Measurements from ENCODE around the gene GRID1.
"Not testable (repeated sequence)": the region's sequence is repeated elsewhere in the genome, so short reads cannot be mapped to it uniquely, and the experiment has no call there.

The GRID1 gene

GRCh38 chr10:85735997-85736396 lies 630.6 kb downstream of the GRID1 start:
- Histone ChIP-seq H3K9me3 (ENCODE audit: insufficient read depth, low read length) (no peaks in the 10 kb centered on the region), H3K27me3 (ENCODE audit: insufficient read depth, insufficient read length) (no peaks in the 10 kb centered on the region), H3K4me1 (ENCODE audit: insufficient read depth, insufficient read length) (no peaks in the 10 kb centered on the region), H3K36me3 (ENCODE audit: insufficient read depth, insufficient read length, low read length) (no peaks in the 10 kb centered on the region), H3K9ac (ENCODE audit: insufficient read length, low read depth) (no peak overlapping the region), H3K4me3 (ENCODE audit: insufficient read length, low read depth) (no peak overlapping the region)
- TF ChIP-seq SUZ12 (IDR thresholded peaks at IDR 0.05; ENCODE audit: extremely low read depth, insufficient read depth, insufficient read length) (no peak), ZNF274 (IDR thresholded peaks at IDR 0.05; ENCODE audit: low read depth, low read length) (no peak), YY1 (IDR thresholded peaks at IDR 0.05; ENCODE audit: insufficient read depth, insufficient read length) (no peak)
- DNase-seq (ENCODE audit: low read depth, low spot score), result no peak

GRCh38 chr10:85734791-85735190 lies 631.8 kb downstream of the GRID1 start:
- Histone ChIP-seq H3K4me1 (ENCODE audit: insufficient read depth, insufficient read length) (no peaks in the 10 kb centered on the region), H3K9ac (ENCODE audit: insufficient read length, low read depth) (no peak overlapping the region), H3K9me3 (ENCODE audit: insufficient read depth, low read length) (no peaks in the 10 kb centered on the region), H3K36me3 (ENCODE audit: insufficient read depth, insufficient read length, low read length) (no peaks in the 10 kb centered on the region), H3K4me3 (ENCODE audit: insufficient read length, low read depth) (no peak overlapping the region), H3K27me3 (ENCODE audit: insufficient read depth, insufficient read length) (no peaks in the 10 kb centered on the region)
- no peak for TF ChIP-seq ZNF274 (IDR thresholded peaks at IDR 0.05; ENCODE audit: low read depth, low read length)
- TF ChIP-seq SUZ12 (IDR thresholded peaks at IDR 0.05; ENCODE audit: extremely low read depth, insufficient read depth, insufficient read length), result no peak
- no peak for TF ChIP-seq YY1 (IDR thresholded peaks at IDR 0.05; ENCODE audit: insufficient read depth, insufficient read length)
- no peak for DNase-seq (ENCODE audit: low read depth, low spot score)

- H3K9ac ChIP-seq (ENCODE audit: insufficient read length, low read depth), result no peak overlapping the region
- TF ChIP-seq YY1 (IDR thresholded peaks at IDR 0.05; ENCODE audit: insufficient read depth, insufficient read length) (no peak), ZNF274 (IDR thresholded peaks at IDR 0.05; ENCODE audit: low read depth, low read length) (no peak), SUZ12 (IDR thresholded peaks at IDR 0.05; ENCODE audit: extremely low read depth, insufficient read depth, insufficient read length) (no peak)
- H3K27me3 ChIP-seq (ENCODE audit: insufficient read depth, insufficient read length), result no peaks in the 10 kb centered on the region
- H3K36me3 ChIP-seq (ENCODE audit: insufficient read depth, insufficient read length, low read length), result no peaks in the 10 kb centered on the region
- H3K4me3 ChIP-seq (ENCODE audit: insufficient read length, low read depth), result no peak overlapping the region
- H3K4me1 ChIP-seq (ENCODE audit: insufficient read depth, insufficient read length), result no peaks in the 10 kb centered on the region
- no peak for DNase-seq (ENCODE audit: low read depth, low spot score)
- H3K9me3 ChIP-seq (ENCODE audit: insufficient read depth, low read length), result no peaks in the 10 kb centered on the region
Observed at GRCh38 chr10:85724215-85724614, 642.4 kb downstream of the GRID1 start.

GRCh38 chr10:85720931-85721590 lies 645.5 kb downstream of the GRID1 start:
- no peak for DNase-seq (ENCODE audit: low read depth, low spot score)
- TF ChIP-seq SUZ12 (IDR thresholded peaks at IDR 0.05; ENCODE audit: extremely low read depth, insufficient read depth, insufficient read length) (no peak), ZNF274 (IDR thresholded peaks at IDR 0.05; ENCODE audit: low read depth, low read length) (no peak), YY1 (IDR thresholded peaks at IDR 0.05; ENCODE audit: insufficient read depth, insufficient read length) (no peak)
- Histone ChIP-seq H3K27me3 (ENCODE audit: insufficient read depth, insufficient read length) (no peaks in the 10 kb centered on the region), H3K36me3 (ENCODE audit: insufficient read depth, insufficient read length, low read length) (no peaks in the 10 kb centered on the region), H3K9ac (ENCODE audit: insufficient read length, low read depth) (no peak overlapping the region), H3K9me3 (ENCODE audit: insufficient read depth, low read length) (no peaks in the 10 kb centered on the region), H3K4me3 (ENCODE audit: insufficient read length, low read depth) (no peak overlapping the region), H3K4me1 (ENCODE audit: insufficient read depth, insufficient read length) (no peaks in the 10 kb centered on the region)

GRCh38 chr10:85719408-85719807 lies 647.2 kb downstream of the GRID1 start:
- no peak for TF ChIP-seq YY1 (IDR thresholded peaks at IDR 0.05; ENCODE audit: insufficient read depth, insufficient read length)
- no peak for TF ChIP-seq SUZ12 (IDR thresholded peaks at IDR 0.05; ENCODE audit: extremely low read depth, insufficient read depth, insufficient read length)
- TF ChIP-seq ZNF274 (IDR thresholded peaks at IDR 0.05; ENCODE audit: low read depth, low read length), result no peak
- H3K4me1 ChIP-seq (ENCODE audit: insufficient read depth, insufficient read length), result no peaks in the 10 kb centered on the region
- H3K9me3 ChIP-seq (ENCODE audit: insufficient read depth, low read length), result no peaks in the 10 kb centered on the region
- no peak overlapping the region for H3K9ac ChIP-seq (ENCODE audit: insufficient read length, low read depth)
- no peaks in the 10 kb centered on the region for H3K27me3 ChIP-seq (ENCODE audit: insufficient read depth, insufficient read length)
- DNase-seq (ENCODE audit: low read depth, low spot score), result no peak
- no peak overlapping the region for H3K4me3 ChIP-seq (ENCODE audit: insufficient read length, low read depth)
- no peaks in the 10 kb centered on the region for H3K36me3 ChIP-seq (ENCODE audit: insufficient read depth, insufficient read length, low read length)

GRCh38 chr10:85713885-85714284 lies 652.7 kb downstream of the GRID1 start:
- no peaks in the 10 kb centered on the region for H3K27me3 ChIP-seq (ENCODE audit: insufficient read depth, insufficient read length)
- H3K4me1 ChIP-seq (ENCODE audit: insufficient read depth, insufficient read length), result no peaks in the 10 kb centered on the region
- TF ChIP-seq SUZ12 (IDR thresholded peaks at IDR 0.05; ENCODE audit: extremely low read depth, insufficient read depth, insufficient read length) (no peak), YY1 (IDR thresholded peaks at IDR 0.05; ENCODE audit: insufficient read depth, insufficient read length) (no peak), ZNF274 (IDR thresholded peaks at IDR 0.05; ENCODE audit: low read depth, low read length) (no peak)
- H3K9me3 ChIP-seq (ENCODE audit: insufficient read depth, low read length), result no peaks in the 10 kb centered on the region
- no peak overlapping the region for H3K4me3 ChIP-seq (ENCODE audit: insufficient read length, low read depth)
- H3K36me3 ChIP-seq (ENCODE audit: insufficient read depth, insufficient read length, low read length), result no peaks in the 10 kb centered on the region
- no peak overlapping the region for H3K9ac ChIP-seq (ENCODE audit: insufficient read length, low read depth)
- DNase-seq (ENCODE audit: low read depth, low spot score), result no peak

- no peaks in the 10 kb centered on the region for H3K36me3 ChIP-seq (ENCODE audit: insufficient read depth, insufficient read length, low read length)
- H3K27me3 ChIP-seq (ENCODE audit: insufficient read depth, insufficient read length), result no peaks in the 10 kb centered on the region
- TF ChIP-seq ZNF274 (IDR thresholded peaks at IDR 0.05; ENCODE audit: low read depth, low read length), result no peak
- TF ChIP-seq YY1 (IDR thresholded peaks at IDR 0.05; ENCODE audit: insufficient read depth, insufficient read length), result no peak
- no peak for TF ChIP-seq SUZ12 (IDR thresholded peaks at IDR 0.05; ENCODE audit: extremely low read depth, insufficient read depth, insufficient read length)
- H3K9me3 ChIP-seq (ENCODE audit: insufficient read depth, low read length), result no peaks in the 10 kb centered on the region
- H3K4me1 ChIP-seq (ENCODE audit: insufficient read depth, insufficient read length), result no peaks in the 10 kb centered on the region
- no peak overlapping the region for H3K4me3 ChIP-seq (ENCODE audit: insufficient read length, low read depth)
- no peak for DNase-seq (ENCODE audit: low read depth, low spot score)
- H3K9ac ChIP-seq (ENCODE audit: insufficient read length, low read depth), result no peak overlapping the region
Observed at GRCh38 chr10:85702768-85703167, 663.8 kb downstream of the GRID1 start.

GRCh38 chr10:85699066-85699465 lies 667.5 kb downstream of the GRID1 start:
- not testable (repeated sequence) for H3K9me3 ChIP-seq (ENCODE audit: insufficient read depth, low read length); H3K27me3 ChIP-seq (ENCODE audit: insufficient read depth, insufficient read length); H3K9ac ChIP-seq (ENCODE audit: insufficient read length, low read depth); DNase-seq (ENCODE audit: low read depth, low spot score); H3K4me3 ChIP-seq (ENCODE audit: insufficient read length, low read depth); H3K4me1 ChIP-seq (ENCODE audit: insufficient read depth, insufficient read length); H3K36me3 ChIP-seq (ENCODE audit: insufficient read depth, insufficient read length, low read length)
